NCI-H2029 (cell line): ENCODE data around the gene SH3BP5.

Experiments
- DNase-seq: peaks from one replicate; lab custom pipeline; 2025; lab: John Stamatoyannopoulos, UW

Gene SH3BP5

GRCh38 chr3:15325228-15325627 is 7.2 kb downstream of the SH3BP5 start:
- DNase-seq: no peak

- DNase-seq: no peak
These were observed 8.0 kb downstream of the SH3BP5 start for GRCh38 chr3:15324379-15324808.

GRCh38 chr3:15323063-15323462 is 9.3 kb downstream of the SH3BP5 start:
- no peak for DNase-seq

GRCh38 chr3:15321349-15321748 is 11.0 kb downstream of the SH3BP5 start:
- DNase-seq: no peak

GRCh38 chr3:15319575-15319974 is 12.8 kb downstream of the SH3BP5 start:
- DNase-seq: peak; percentile 42

GRCh38 chr3:15319136-15319535 is 13.2 kb downstream of the SH3BP5 start:
- DNase-seq: no peak

GRCh38 chr3:15318661-15319060 is 13.7 kb downstream of the SH3BP5 start:
- no peak for DNase-seq

GRCh38 chr3:15316998-15317435 is 15.4 kb downstream of the SH3BP5 start:
- DNase-seq: no peak

GRCh38 chr3:15315003-15315402 is 17.4 kb downstream of the SH3BP5 start:
- DNase-seq: no peak

- DNase-seq: no peak
These were observed 18.1 kb downstream of the SH3BP5 start for GRCh38 chr3:15314276-15314675.

GRCh38 chr3:15313461-15313860 is 18.9 kb downstream of the SH3BP5 start:
- DNase-seq: peak; percentile 97

GRCh38 chr3:15312550-15312949 is 19.8 kb downstream of the SH3BP5 start:
- DNase-seq: no peak

GRCh38 chr3:15310491-15311370 is 21.7 kb downstream of the SH3BP5 start:
- DNase-seq: peak; percentile 85

- DNase-seq: peak; percentile 57
These were observed 22.6 kb downstream of the SH3BP5 start for GRCh38 chr3:15309662-15310335.

- DNase-seq: no peak
These were observed 24.8 kb downstream of the SH3BP5 start for GRCh38 chr3:15307580-15307979.

- DNase-seq: no peak
These were observed 25.4 kb downstream of the SH3BP5 start for GRCh38 chr3:15306979-15307359.

GRCh38 chr3:15305359-15305844 is 27.0 kb downstream of the SH3BP5 start:
- no peak for DNase-seq

- no peak for DNase-seq
These were observed 28.7 kb downstream of the SH3BP5 start for GRCh38 chr3:15303728-15304127.

GRCh38 chr3:15303216-15303615 is 29.2 kb downstream of the SH3BP5 start:
- no peak for DNase-seq

- no peak for DNase-seq
These were observed 30.6 kb downstream of the SH3BP5 start for GRCh38 chr3:15301761-15302160.

- peak; percentile 53 for DNase-seq
These were observed 31.9 kb downstream of the SH3BP5 start for GRCh38 chr3:15300323-15301078.

- no peak for DNase-seq
These were observed 33.4 kb downstream of the SH3BP5 start for GRCh38 chr3:15299036-15299435.
